Spleen (tissue), 7 donors: ENCODE results near the gene RPAP2.

Experiments used
- CTCF ChIP-seq, 11 experiments: fragments of 200-600 bp in 7 of 11; fragments of 450-650 bp in 4 of 11; sonication (generic) in 4 of 11; IDR thresholded peaks in 8 of 11; conservative IDR thresholded peaks in 3 of 11; 1 replicate in 7 of 11; 2 replicates in 4 of 11; pipeline versions ENCODE4 v1.4.0 to v1.8.0; 2016 to 2021; ENCODE audit warnings: antibody characterized with exemption in 11 of 11, inconsistent platforms in 4 of 11, mild to moderate bottlenecking in 1 of 11
- POLR2A ChIP-seq, 3 donors: fragments of 450-650 bp; IDR thresholded peaks; one replicate each; pipeline ENCODE4 v1.5.1; 2017; ENCODE audit warnings: antibody characterized with exemption in 3 of 3, mild to moderate bottlenecking in 1 of 3
- POLR2AphosphoS5 ChIP-seq, 3 donors: sonication (generic); formaldehyde crosslinking; IDR thresholded peaks; one replicate each; pipeline ENCODE4 v1.5.1; 2017; ENCODE audit warnings: antibody characterized with exemption in 3 of 3
- donor health status: DM: no; HTN: no; CAD: no; lungs with moderate emphysema.
- donor health status: DM: no; HTN: no; CAD: no.
- donor health status: DM: no; HTN: no; CAD: no.

DNA sequence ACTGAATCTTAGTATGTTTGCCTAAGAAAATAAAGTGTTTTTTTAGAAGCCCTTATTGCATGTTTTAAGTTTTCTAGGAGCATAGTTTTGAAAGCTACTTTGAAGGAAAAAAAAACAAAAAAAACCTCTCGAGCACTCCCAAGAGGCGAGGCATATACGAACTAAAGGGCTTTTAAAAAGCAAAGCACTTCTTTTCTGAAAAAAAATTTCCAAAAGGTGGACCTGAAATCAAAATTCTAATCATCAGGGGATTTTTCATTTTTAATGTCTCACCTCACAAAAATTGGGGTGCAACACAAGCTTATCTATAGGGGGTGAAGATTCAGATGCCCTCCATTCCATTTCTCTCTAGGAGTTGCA lies 666 bp upstream of the RPAP2 start:
- TF ChIP-seq CTCF (IDR thresholded peaks at IDR 0.05 in 8 of 11, conservative IDR thresholded peaks at IDR 0.05 in 3 of 11) (no peak), POLR2A (IDR thresholded peaks at IDR 0.05) (no peak), POLR2AphosphoS5 (IDR thresholded peaks at IDR 0.05) (no peak)
